ENCODE data around the gene AATF. TPM values are rescaled to one million over a fixed set of nuclear protein-coding genes. Genes with fewer than 3 reads are reported as not detected.

AATF gene
- total RNA-seq, 1 donor from 2014 or later: 19.5 TPM

- Histone ChIP-seq H3K36me3 (peaks cover 23 to 35% of the 10 kb centered on the region in 2 donors), H3K4me3 (peak overlapping the region; percentile 78 to 91), H3K4me1 (peaks cover 0 to 18% of the 10 kb centered on the region in 2 donors), H3K27ac (no peak overlapping the region), H3K9me3 (no peaks in the 10 kb centered on the region), H3K27me3 (peaks cover 16% of the 10 kb centered on the region)
- DNase-seq (ENCODE audit: low spot score in 2 of 2): no peak
- TF ChIP-seq CTCF (IDR thresholded peaks at IDR 0.05): no peak
- intact Hi-C loops (cut with DNase I): no loop called here
These were observed 1.3 kb downstream of the AATF start for GRCh38 chr17:36950027-36950426.

- H3K9me3 ChIP-seq: no peaks in the 10 kb centered on the region
- no peak for TF ChIP-seq CTCF (IDR thresholded peaks at IDR 0.05)
- no peak for DNase-seq (ENCODE audit: low spot score in 2 of 2)
- peaks cover 6% of the 10 kb centered on the region for H3K27me3 ChIP-seq
- no peak overlapping the region for H3K4me3 ChIP-seq
- peaks cover 31 to 48% of the 10 kb centered on the region in 2 donors for H3K36me3 ChIP-seq
- H3K27ac ChIP-seq: no peak overlapping the region
- intact Hi-C loops (cut with DNase I): no loop called here
- peaks cover 0 to 18% of the 10 kb centered on the region in 2 donors for H3K4me1 ChIP-seq
These were observed 2.5 kb downstream of the AATF start for GRCh38 chr17:36951084-36951789.

GRCh38 chr17:36971508-36971907 is 22.8 kb downstream of the AATF start:
- Histone ChIP-seq H3K4me3 (no peak overlapping the region), H3K4me1 (no peaks in the 10 kb centered on the region), H3K36me3 (peaks cover 13 to 20% of the 10 kb centered on the region in 2 donors), H3K9me3 (no peaks in the 10 kb centered on the region), H3K27me3 (no peaks in the 10 kb centered on the region), H3K27ac (no peak overlapping the region)
- DNase-seq (ENCODE audit: low spot score in 2 of 2): no peak
- intact Hi-C loops (cut with DNase I): no loop called here
- TF ChIP-seq CTCF (IDR thresholded peaks at IDR 0.05): no peak

GRCh38 chr17:36972186-36972700 is 23.5 kb downstream of the AATF start:
- no peak for TF ChIP-seq CTCF (IDR thresholded peaks at IDR 0.05)
- intact Hi-C loops (cut with DNase I): no loop called here
- peaks cover 13 to 15% of the 10 kb centered on the region in 2 donors for H3K36me3 ChIP-seq
- no peaks in the 10 kb centered on the region for H3K4me1 ChIP-seq
- H3K9me3 ChIP-seq: no peaks in the 10 kb centered on the region
- H3K4me3 ChIP-seq: no peak overlapping the region
- H3K27me3 ChIP-seq: no peaks in the 10 kb centered on the region
- no peak for DNase-seq (ENCODE audit: low spot score in 2 of 2)
- no peak overlapping the region for H3K27ac ChIP-seq

- Histone ChIP-seq H3K4me1 (no peaks in the 10 kb centered on the region), H3K27me3 (no peaks in the 10 kb centered on the region), H3K4me3 (no peak overlapping the region), H3K27ac (no peak overlapping the region), H3K9me3 (no peaks in the 10 kb centered on the region), H3K36me3 (peaks cover 10 to 13% of the 10 kb centered on the region in 2 donors)
- no peak for TF ChIP-seq CTCF (IDR thresholded peaks at IDR 0.05)
- no peak for DNase-seq (ENCODE audit: low spot score in 2 of 2)
- intact Hi-C loops (cut with DNase I): no loop called here
These were observed 24.2 kb downstream of the AATF start for GRCh38 chr17:36972905-36973304.
